ENCODE measurements around the gene SMARCC1. TPM values are rescaled to one million over a fixed set of nuclear protein-coding genes. Genes with fewer than 3 reads are reported as not detected.

Gene SMARCC1
- total RNA-seq, 1 experiment from 2014 or later: 168 TPM

DNA sequence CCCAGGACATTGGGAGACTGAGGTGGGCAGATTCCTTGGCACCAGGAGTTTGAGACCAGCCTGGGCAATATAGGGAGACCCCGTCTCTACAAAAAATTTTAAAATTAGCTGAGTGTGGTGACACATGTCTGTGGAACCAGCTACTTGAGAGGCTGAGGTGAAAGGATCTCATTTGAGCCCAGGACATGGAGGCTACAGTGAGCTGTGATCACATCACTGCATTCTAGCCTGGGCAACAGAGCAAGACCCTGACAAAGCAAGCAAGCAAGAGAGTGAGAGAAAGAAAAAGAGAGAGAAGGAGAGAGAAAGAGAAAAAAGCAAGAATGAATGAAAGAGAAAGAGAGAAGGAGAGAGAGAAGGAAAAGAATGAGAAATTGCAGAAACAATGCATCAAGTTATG is 150.9 kb downstream of the SMARCC1 start:
- DNase-seq (ENCODE audit: low read depth, low spot score): no peak
- Histone ChIP-seq H3K4me3 (replicated peaks in 1 of 2; ENCODE audit: low read depth in 1 of 2, low read length in 2 of 2) (no peak overlapping the region), H4K20me1 (ENCODE audit: insufficient read depth) (no peaks in the 10 kb centered on the region), H2AFZ (ENCODE audit: low read depth, low read length, poor library complexity, severe bottlenecking) (no peak overlapping the region), H3K4me2 (ENCODE audit: low read length) (no peak overlapping the region), H3K36me3 (ENCODE audit: control insufficient read depth in 1 of 2, insufficient read depth in 2 of 2, low read length in 2 of 2) (peaks cover 39 to 44% of the 10 kb centered on the region in 2 experiments), H3K9me3 (ENCODE audit: control insufficient read depth in 1 of 2, insufficient read depth in 1 of 2, low read depth in 1 of 2, low read length in 2 of 2) (no peaks in the 10 kb centered on the region), H3K79me2 (ENCODE audit: insufficient read depth, low read length) (no peaks in the 10 kb centered on the region), H3K27ac (ENCODE audit: low read depth, low read length) (no peak overlapping the region), H3K4me1 (ENCODE audit: control insufficient read depth in 1 of 2, insufficient read depth in 2 of 2, low read length in 2 of 2) (no peaks in the 10 kb centered on the region), H3K9me2 (ENCODE audit: insufficient read depth) (no peaks in the 10 kb centered on the region), H3K27me3 (ENCODE audit: insufficient read depth, low read length) (no peaks in the 10 kb centered on the region), H3K9ac (ENCODE audit: low read length) (no peak overlapping the region)
- no TSS peak for BruUV-seq (replicated peaks)
- TF ChIP-seq CEBPB (IDR thresholded peaks at IDR 0.05; ENCODE audit: low read depth) (no peak), RAD21 (IDR thresholded peaks at IDR 0.05; ENCODE audit: low read depth) (no peak), CBX3 (IDR thresholded peaks at IDR 0.05; ENCODE audit: low read depth) (no peak), EZH2phosphoT487 (IDR thresholded peaks at IDR 0.05; ENCODE audit: borderline replicate concordance) (no peak), ZFX (IDR thresholded peaks at IDR 0.05) (no peak), POLR2AphosphoS5 (IDR thresholded peaks at IDR 0.05; ENCODE audit: low read depth, low read length) (no peak), YY1 (IDR thresholded peaks at IDR 0.05; ENCODE audit: extremely low read depth, insufficient replicate concordance, low read depth, low read length) (no peak), ELF1 (IDR thresholded peaks at IDR 0.05; ENCODE audit: borderline replicate concordance, low read depth) (no peak), SIN3A (IDR thresholded peaks at IDR 0.05; ENCODE audit: low read depth) (no peak), ZNF274 (IDR thresholded peaks at IDR 0.05; ENCODE audit: low read depth, low read length) (no peak), EZH2 (IDR thresholded peaks at IDR 0.05) (no peak), SRF (IDR thresholded peaks at IDR 0.05; ENCODE audit: low read depth) (no peak)
- TF ChIP-seq, protein P1, sequence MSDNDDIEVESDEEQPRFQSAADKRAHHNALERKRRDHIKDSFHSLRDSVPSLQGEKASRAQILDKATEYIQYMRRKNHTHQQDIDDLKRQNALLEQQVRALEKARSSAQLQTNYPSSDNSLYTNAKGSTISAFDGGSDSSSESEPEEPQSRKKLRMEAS (IDR thresholded peaks at IDR 0.05): no peak
- TF ChIP-seq, protein P2, sequence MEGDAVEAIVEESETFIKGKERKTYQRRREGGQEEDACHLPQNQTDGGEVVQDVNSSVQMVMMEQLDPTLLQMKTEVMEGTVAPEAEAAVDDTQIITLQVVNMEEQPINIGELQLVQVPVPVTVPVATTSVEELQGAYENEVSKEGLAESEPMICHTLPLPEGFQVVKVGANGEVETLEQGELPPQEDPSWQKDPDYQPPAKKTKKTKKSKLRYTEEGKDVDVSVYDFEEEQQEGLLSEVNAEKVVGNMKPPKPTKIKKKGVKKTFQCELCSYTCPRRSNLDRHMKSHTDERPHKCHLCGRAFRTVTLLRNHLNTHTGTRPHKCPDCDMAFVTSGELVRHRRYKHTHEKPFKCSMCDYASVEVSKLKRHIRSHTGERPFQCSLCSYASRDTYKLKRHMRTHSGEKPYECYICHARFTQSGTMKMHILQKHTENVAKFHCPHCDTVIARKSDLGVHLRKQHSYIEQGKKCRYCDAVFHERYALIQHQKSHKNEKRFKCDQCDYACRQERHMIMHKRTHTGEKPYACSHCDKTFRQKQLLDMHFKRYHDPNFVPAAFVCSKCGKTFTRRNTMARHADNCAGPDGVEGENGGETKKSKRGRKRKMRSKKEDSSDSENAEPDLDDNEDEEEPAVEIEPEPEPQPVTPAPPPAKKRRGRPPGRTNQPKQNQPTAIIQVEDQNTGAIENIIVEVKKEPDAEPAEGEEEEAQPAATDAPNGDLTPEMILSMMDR (IDR thresholded peaks at IDR 0.05 in 2 of 3, conservative IDR thresholded peaks at IDR 0.05 in 1 of 3; ENCODE audit: borderline replicate concordance in 1 of 3, insufficient read depth in 1 of 3, low read depth in 2 of 3, low read length in 2 of 3): no peak
- TF ChIP-seq, protein P3, sequence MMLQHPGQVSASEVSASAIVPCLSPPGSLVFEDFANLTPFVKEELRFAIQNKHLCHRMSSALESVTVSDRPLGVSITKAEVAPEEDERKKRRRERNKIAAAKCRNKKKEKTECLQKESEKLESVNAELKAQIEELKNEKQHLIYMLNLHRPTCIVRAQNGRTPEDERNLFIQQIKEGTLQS (IDR thresholded peaks at IDR 0.05): no peak
- TF ChIP-seq, protein P4, sequence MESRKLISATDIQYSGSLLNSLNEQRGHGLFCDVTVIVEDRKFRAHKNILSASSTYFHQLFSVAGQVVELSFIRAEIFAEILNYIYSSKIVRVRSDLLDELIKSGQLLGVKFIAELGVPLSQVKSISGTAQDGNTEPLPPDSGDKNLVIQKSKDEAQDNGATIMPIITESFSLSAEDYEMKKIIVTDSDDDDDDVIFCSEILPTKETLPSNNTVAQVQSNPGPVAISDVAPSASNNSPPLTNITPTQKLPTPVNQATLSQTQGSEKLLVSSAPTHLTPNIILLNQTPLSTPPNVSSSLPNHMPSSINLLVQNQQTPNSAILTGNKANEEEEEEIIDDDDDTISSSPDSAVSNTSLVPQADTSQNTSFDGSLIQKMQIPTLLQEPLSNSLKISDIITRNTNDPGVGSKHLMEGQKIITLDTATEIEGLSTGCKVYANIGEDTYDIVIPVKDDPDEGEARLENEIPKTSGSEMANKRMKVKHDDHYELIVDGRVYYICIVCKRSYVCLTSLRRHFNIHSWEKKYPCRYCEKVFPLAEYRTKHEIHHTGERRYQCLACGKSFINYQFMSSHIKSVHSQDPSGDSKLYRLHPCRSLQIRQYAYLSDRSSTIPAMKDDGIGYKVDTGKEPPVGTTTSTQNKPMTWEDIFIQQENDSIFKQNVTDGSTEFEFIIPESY (IDR thresholded peaks at IDR 0.05; ENCODE audit: extremely low read depth, insufficient replicate concordance, low read length): no peak
- POLR2A ChIA-PET: no interaction called here
- CTCF ChIA-PET: no interaction called here
- RAD21 ChIA-PET (ENCODE audit: low non-redundant PET in 1 of 2, low total read pairs in 2 of 2, uncharacterized antibody in 2 of 2, unreplicated experiment in 2 of 2): no interaction called here
- intact Hi-C loops (cut with micrococcal nuclease): no loop called here
- no peak for ATAC-seq
